GM12878 (cell line): Measurements from ENCODE around the gene SLC45A2. TPM values are rescaled to one million over a fixed set of nuclear protein-coding genes. Genes with fewer than 3 reads are reported as not detected.

Experiments used
- ATAC-seq: fragments of 200-7000 bp; cut with Tn5 transposase; 3 replicates; pipeline ENCODE4 v1.9.1; 2020; ENCODE audit warnings: mild to moderate bottlenecking, moderate library complexity
- BruUV-seq: library from RNA; stranded (reverse); fragments of 400-500 nt; replicated peaks from 2 replicates; lab custom pipeline; 2021; lab: Mats Ljungman, UMichigan
- CTCF ChIA-PET: fragments of 300-600 bp; sonication (Branson Sonifier 250); formaldehyde crosslinking; extraction: SDS; loops from one replicate; lab custom pipeline; 2021; ENCODE audit warnings: inconsistent platforms; lab: Yijun Ruan, JAX
- POLR2A ChIA-PET: fragments of 350-600 bp; formaldehyde crosslinking; extraction: SDS; loops from one replicate; lab custom pipeline; 2021; ENCODE audit warnings: inconsistent platforms; lab: Charles Lee
- RAD21 ChIA-PET: fragments of 300-600 bp; sonication (Branson Sonifier 250); formaldehyde crosslinking; loops from one replicate; lab custom pipeline; 2023; ENCODE audit warnings: antibody characterized with exemption; ENCODE audit not compliant: unreplicated experiment; lab: Charles Lee
- SMC1A ChIA-PET: fragments of 300-600 bp; sonication (Branson Sonifier 250); formaldehyde crosslinking; loops from one replicate; lab custom pipeline; 2023; ENCODE audit not compliant: unreplicated experiment, uncharacterized antibody; lab: Charles Lee
- DNase-seq: peaks from one replicate; pipeline ENCODE4 v3.0.0-alpha.2; 2011; ENCODE audit warnings: low read depth, low spot score
- FAIRE-seq: peaks from 3 replicates; lab custom pipeline; 2011; peaks lifted over from hg19 to GRCh38; lab: Jason Lieb, UNC
- H2AFZ ChIP-seq: 2 replicates; pipeline ENCODE4 v1.6.0; 2011; ENCODE audit warnings: low read depth, low read length, control low read depth; ENCODE audit not compliant: control insufficient read depth
- H3K27ac ChIP-seq: 2 replicates; pipeline ENCODE4 v1.5.1; 2011; ENCODE audit warnings: control low read depth; ENCODE audit not compliant: control insufficient read depth, insufficient read depth
- H3K27me3 ChIP-seq, 2 experiments: replicated peaks in 1 of 2; 2 replicates each; pipeline versions ENCODE4 v1.6.0 to v1.6.1; 2011; ENCODE audit warnings: low read length in 1 of 2; ENCODE audit not compliant: control insufficient read depth in 2 of 2, insufficient read depth in 2 of 2
- H3K36me3 ChIP-seq, 2 experiments: 2 replicates each; pipeline ENCODE4 v1.5.1; 2011; ENCODE audit warnings: low read length in 1 of 2; ENCODE audit not compliant: control insufficient read depth in 2 of 2, insufficient read depth in 2 of 2
- H3K4me1 ChIP-seq: 2 replicates; pipeline ENCODE4 v1.6.1; 2011; ENCODE audit warnings: mild to moderate bottlenecking, low read length, moderate library complexity, mixed read lengths; ENCODE audit not compliant: control insufficient read depth, insufficient read depth
- H3K4me2 ChIP-seq: 2 replicates; pipeline ENCODE4 v1.6.0; 2011; ENCODE audit warnings: control low read depth; ENCODE audit not compliant: control insufficient read depth, insufficient read depth
- H3K4me3 ChIP-seq: fragments of 200-600 bp; sonication (generic); 2 replicates; pipeline ENCODE4 v1.5.1; 2016
- H3K79me2 ChIP-seq: 2 replicates; pipeline ENCODE4 v1.6.0; 2011; ENCODE audit warnings: low read length; ENCODE audit not compliant: control insufficient read depth, insufficient read depth
- H3K9ac ChIP-seq: 2 replicates; pipeline ENCODE4 v1.8.0; 2011; ENCODE audit warnings: low read length, control low read depth, mixed read lengths; ENCODE audit not compliant: control insufficient read depth, insufficient read depth
- H3K9me3 ChIP-seq: replicated peaks from 3 replicates; pipeline ENCODE4 v1.5.1; 2011; ENCODE audit warnings: mild to moderate bottlenecking, low read length; ENCODE audit not compliant: control insufficient read depth, insufficient read depth
- H4K20me1 ChIP-seq: 2 replicates; pipeline ENCODE4 v1.6.0; 2011; ENCODE audit not compliant: control insufficient read depth, insufficient read depth
- FOXK2 ChIP-seq: fragments of 450-650 bp; IDR thresholded peaks from 2 replicates; pipeline ENCODE4 v1.6.1; 2017; ENCODE audit warnings: mild to moderate bottlenecking, moderate library complexity
- IKZF1 ChIP-seq: fragments of 450-650 bp; conservative IDR thresholded peaks from 2 replicates; pipeline ENCODE4 v1.6.1; 2017; ENCODE audit warnings: antibody characterized with exemption, mild to moderate bottlenecking
- NR2C2 ChIP-seq: IDR thresholded peaks from 2 replicates; pipeline ENCODE4 v1.6.1; 2011; ENCODE audit warnings: borderline replicate concordance, low read depth; ENCODE audit not compliant: control insufficient read depth, insufficient read length
- PAX8 ChIP-seq: fragments of 450-650 bp; IDR thresholded peaks from 2 replicates; pipeline ENCODE4 v1.6.1; 2017; ENCODE audit warnings: mild to moderate bottlenecking, moderate library complexity
- POLR2A ChIP-seq: IDR thresholded peaks from 2 replicates; pipeline ENCODE4 v1.6.1; 2011; ENCODE audit warnings: low read depth, mild to moderate bottlenecking, low read length
- POU2F2 ChIP-seq: IDR thresholded peaks from 3 replicates; pipeline ENCODE4 v1.6.1; 2011; ENCODE audit warnings: low read depth, mild to moderate bottlenecking, low read length, borderline replicate concordance
- RELB ChIP-seq: fragments of 450-650 bp; IDR thresholded peaks from 2 replicates; pipeline ENCODE4 v1.6.1; 2017; ENCODE audit warnings: low read depth, mild to moderate bottlenecking, moderate library complexity
- SMAD5 ChIP-seq: IDR thresholded peaks from 2 replicates; pipeline ENCODE4 v1.6.1; 2016; ENCODE audit warnings: antibody characterized with exemption, low read depth
- SREBF2 ChIP-seq: IDR thresholded peaks from 2 replicates; pipeline ENCODE4 v1.6.1; 2012; ENCODE audit warnings: mild to moderate bottlenecking, low read length
- SRF ChIP-seq, 2 experiments: IDR thresholded peaks; 2 replicates each; pipeline ENCODE4 v1.6.1; 2011; ENCODE audit warnings: low read depth in 2 of 2, low read length in 2 of 2, mild to moderate bottlenecking in 1 of 2, moderate library complexity in 1 of 2
- ZBTB4 ChIP-seq: fragments of 450-650 bp; formaldehyde crosslinking; IDR thresholded peaks from 2 replicates; pipeline ENCODE4 v1.4.0; 2022; ENCODE audit warnings: mild to moderate bottlenecking, moderate library complexity
- WGBS: methylation state at CpG from one replicate; pipeline ENCODE4 v1.1.6; 2016; ENCODE audit warnings: low lambda C conversion rate; ENCODE audit not compliant: insufficient replicate concordance, insufficient coverage; ENCODE audit errors: missing lambda C conversion rate; 5-methylcytosine and 5-hydroxymethylcytosine counted together
- in situ Hi-C: fragments of 300-500 bp; cut with MboI; formaldehyde crosslinking; loops from 9 replicates; pipeline ENCODE4 v1.14.3; 2018; ENCODE audit warnings: mixed read lengths
- intact Hi-C: fragments of 100-400 bp; cut with micrococcal nuclease; formaldehyde crosslinking; loops from one replicate; pipeline ENCODE4 v1.14.2; 2022; ENCODE audit not compliant: unreplicated experiment
- polyA plus RNA-seq, 11 experiments: library from polyadenylated mRNA; depleted of rRNA in 4 of 11; unstranded in 6 of 11; stranded (reverse) in 5 of 11; fragments of >200 nt; fragmentation: Nextera tagmentation in 4 of 11; fragmentation: Illumina TruSeq in 1 of 11; extraction: Ambion mirVana in 4 of 11; extraction: Trizol in 1 of 11; gene quantifications; 1 replicate in 1 of 11; 2 replicates in 10 of 11; pipeline versions ENCODE4 v1.2.1 to v1.2.3, GENCODE V29; 2011 to 2016; ENCODE audit warnings: inconsistent platforms in 2 of 11, missing spikeins in 2 of 11, low read depth in 1 of 11
- total RNA-seq, 4 experiments: library from RNA; depleted of rRNA in 3 of 4; stranded (reverse); fragments of >200 nt in 3 of 4; fragmentation: Illumina TruSeq in 1 of 4; extraction: Trizol in 1 of 4; gene quantifications; 2 replicates each; pipeline versions ENCODE4 v1.2.1 to v1.2.3, GENCODE V29; 2013 to 2021
- TF ChIP-seq, protein P1 (sequence below): fragments of 450-650 bp; IDR thresholded peaks from 2 replicates; pipeline ENCODE4 v1.6.1; 2017; ENCODE audit warnings: mild to moderate bottlenecking, low read depth, inconsistent platforms; ENCODE audit not compliant: poor library complexity, severe bottlenecking

Gene SLC45A2
- total and polyA plus RNA-seq, 10 of the 15 experiments (the other 5 are each of a cell fraction or from before 2014, with no cell fraction given) = 0.06 to 0.07 TPM; not detected in 8

DNA sequence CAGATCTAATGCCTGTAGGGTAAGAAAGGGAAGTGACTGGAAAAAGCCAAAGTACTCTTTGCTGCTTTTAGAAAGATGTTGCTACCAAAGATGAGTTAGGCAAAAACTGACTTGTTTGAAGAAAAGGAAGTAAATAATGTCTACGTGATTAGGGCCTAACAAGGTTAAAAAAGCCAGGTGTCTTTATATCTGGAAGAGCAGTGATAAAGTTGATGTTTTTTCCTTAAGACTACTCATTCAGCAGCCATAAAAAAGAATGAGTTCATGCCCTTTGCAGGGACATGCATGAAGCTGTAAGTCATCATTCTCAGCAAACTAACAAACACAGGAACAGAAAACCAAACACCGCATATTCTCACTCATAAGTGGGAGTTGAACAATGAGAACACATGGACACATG lies 36.8 kb upstream of the SLC45A2 start:
- no peak for ATAC-seq

DNA sequence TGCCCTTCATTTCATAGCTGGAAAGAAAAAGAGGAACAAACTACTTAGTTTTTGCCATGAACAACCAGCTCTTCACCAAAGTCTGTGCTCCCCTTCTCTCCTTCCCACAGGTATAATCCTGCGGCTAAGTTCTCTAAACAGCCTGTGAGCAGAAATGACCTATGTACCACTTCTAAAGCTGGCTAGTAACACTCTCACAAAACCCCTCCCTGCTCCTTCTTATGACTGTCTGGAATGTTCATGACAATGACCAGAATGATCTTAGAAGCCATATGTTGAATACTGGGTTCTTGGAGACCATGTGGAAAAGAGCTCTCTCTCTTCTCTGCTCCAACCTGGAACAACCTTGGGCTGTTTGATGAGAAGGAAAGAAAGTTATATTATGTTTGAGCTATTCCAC lies 36.2 kb upstream of the SLC45A2 start:
- RAD21 ChIA-PET = interaction anchor here (0.5 kb wide), 1 partner anchor 543 kb away, joined by 4 read pairs; no protein-coding TSS in a partner anchor
- no peaks in the 10 kb centered on the region for H4K20me1 ChIP-seq
- SMC1A ChIA-PET = interaction anchor here (1.2 to 1.6 kb wide), 3 partner anchors 11 to 23 kb away, joined by 3 to 4 read pairs (median 4); partner anchors contain the start of gene AMACR
- no peak for DNase-seq
- in situ Hi-C loops (loop anchor here (25.0 kb wide), 1 partner anchor 892 kb away; the partner anchor contains the start of genes BRIX1 and RAD1), intact Hi-C loops (no loop called here)
- WGBS = 100% methylated on average over 1 of the region's 1 CpG
- H3K4me3 ChIP-seq = no peak overlapping the region
- H3K27ac ChIP-seq = no peak overlapping the region
- H3K4me2 ChIP-seq = no peak overlapping the region
- no TSS peak for BruUV-seq
- no peak for ATAC-seq
- CTCF ChIA-PET = interaction anchor here (1.2 to 2.0 kb wide), 3 partner anchors 9 to 23 kb away, joined by 3 to 9 read pairs (median 5); no protein-coding TSS in a partner anchor
- no peak overlapping the region for H2AFZ ChIP-seq
- no peaks in the 10 kb centered on the region for H3K79me2 ChIP-seq
- H3K9me3 ChIP-seq = no peaks in the 10 kb centered on the region
- peaks cover 6% of the 10 kb centered on the region; the same call in 1 of the 2 replicates for H3K4me1 ChIP-seq
- POLR2A ChIA-PET = no interaction called here
- no peaks in the 10 kb centered on the region for H3K36me3 ChIP-seq
- FAIRE-seq = no peak
- H3K27me3 ChIP-seq = no peaks in the 10 kb centered on the region
- no peak overlapping the region for H3K9ac ChIP-seq
- TF ChIP-seq ZBTB4 (CRISPR knock-in tag) (no peak), NR2C2 (no peak), POLR2A (no peak), FOXK2 (no peak), SREBF2 (no peak), RELB (no peak)
- TF ChIP-seq, protein P1, sequence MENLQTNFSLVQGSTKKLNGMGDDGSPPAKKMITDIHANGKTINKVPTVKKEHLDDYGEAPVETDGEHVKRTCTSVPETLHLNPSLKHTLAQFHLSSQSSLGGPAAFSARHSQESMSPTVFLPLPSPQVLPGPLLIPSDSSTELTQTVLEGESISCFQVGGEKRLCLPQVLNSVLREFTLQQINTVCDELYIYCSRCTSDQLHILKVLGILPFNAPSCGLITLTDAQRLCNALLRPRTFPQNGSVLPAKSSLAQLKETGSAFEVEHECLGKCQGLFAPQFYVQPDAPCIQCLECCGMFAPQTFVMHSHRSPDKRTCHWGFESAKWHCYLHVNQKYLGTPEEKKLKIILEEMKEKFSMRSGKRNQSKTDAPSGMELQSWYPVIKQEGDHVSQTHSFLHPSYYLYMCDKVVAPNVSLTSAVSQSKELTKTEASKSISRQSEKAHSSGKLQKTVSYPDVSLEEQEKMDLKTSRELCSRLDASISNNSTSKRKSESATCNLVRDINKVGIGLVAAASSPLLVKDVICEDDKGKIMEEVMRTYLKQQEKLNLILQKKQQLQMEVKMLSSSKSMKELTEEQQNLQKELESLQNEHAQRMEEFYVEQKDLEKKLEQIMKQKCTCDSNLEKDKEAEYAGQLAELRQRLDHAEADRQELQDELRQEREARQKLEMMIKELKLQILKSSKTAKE = no peak

More for the DNA sequence above, 36.8 kb upstream of the SLC45A2 start:
- H3K4me2 ChIP-seq = no peak overlapping the region
- RAD21 ChIA-PET = interaction anchor here (1.3 kb wide), 2 partner anchors 14 to 23 kb away, joined by 3 read pairs; partner anchors contain the start of gene AMACR
- H3K36me3 ChIP-seq = no peaks in the 10 kb centered on the region
- H3K9me3 ChIP-seq = no peaks in the 10 kb centered on the region
- 67% methylated on average over 2 of the region's 2 CpGs for WGBS
- POLR2A ChIA-PET = no interaction called here
- H3K4me1 ChIP-seq = peaks cover 6% of the 10 kb centered on the region; the same call in 1 of the 2 replicates
- no peak for DNase-seq
- H3K27ac ChIP-seq = no peak overlapping the region
- H2AFZ ChIP-seq = no peak overlapping the region
- BruUV-seq = no TSS peak
- no peaks in the 10 kb centered on the region for H4K20me1 ChIP-seq
- SMC1A ChIA-PET = interaction anchor here (1.2 to 2.4 kb wide), 4 partner anchors 10 to 51 kb away, joined by 3 to 5 read pairs (median 4); no protein-coding TSS in a partner anchor
- H3K9ac ChIP-seq = no peak overlapping the region
- no peaks in the 10 kb centered on the region for H3K27me3 ChIP-seq
- H3K79me2 ChIP-seq = no peaks in the 10 kb centered on the region
- H3K4me3 ChIP-seq = no peak overlapping the region
- no peak for TF ChIP-seq SRF (IDR thresholded peaks at IDR 0.05; ENCODE audit: low read depth in 2 of 2, low read length in 2 of 2)
- no peak for TF ChIP-seq IKZF1
- no peak for TF ChIP-seq SMAD5
- no peak for TF ChIP-seq PAX8
- no peak for TF ChIP-seq POU2F2
- intact Hi-C loops (no loop called here), in situ Hi-C loops (loop anchor here (25.0 kb wide), 1 partner anchor 891 kb away; the partner anchor contains the start of genes BRIX1 and RAD1)
- no peak for FAIRE-seq
- CTCF ChIA-PET = interaction anchor here (1.1 to 1.8 kb wide), 4 partner anchors 9 to 24 kb away, joined by 3 to 5 read pairs (median 4); no protein-coding TSS in a partner anchor
